Neural cell (in vitro differentiated cells): ENCODE measurements around the gene CCNI. TPM values are rescaled to one million over a fixed set of nuclear protein-coding genes. Genes with fewer than 3 reads are reported as not detected.

Source experiments
- H2AFZ ChIP-seq: fragments of 200-600, 300-800 bp; sonication (generic), shearing (Covaris generic); 2 replicates; pipeline ENCODE4 v1.6.0; 2014; ENCODE audit warnings: low read depth, mild to moderate bottlenecking, antibody characterized with exemption, low read length, moderate library complexity
- H3F3A ChIP-seq: fragments of 200-600 bp; shearing (Covaris generic); 2 replicates; pipeline ENCODE4 v1.6.1; 2016; ENCODE audit warnings: mild to moderate bottlenecking, moderate library complexity, mixed read lengths, antibody characterized with exemption, low read length; ENCODE audit not compliant: insufficient read depth, poor library complexity, severe bottlenecking
- H3K27ac ChIP-seq: fragments of 200-600, 300-800 bp; sonication (generic), shearing (Covaris generic); 2 replicates; pipeline ENCODE4 v1.5.1; 2014; ENCODE audit warnings: mild to moderate bottlenecking, low read length, moderate library complexity
- H3K27me3 ChIP-seq: fragments of 300-800, 200-600 bp; sonication (generic), shearing (Covaris generic); 2 replicates; pipeline ENCODE4 v1.6.0; 2014; ENCODE audit warnings: mild to moderate bottlenecking, low read depth, low read length, moderate library complexity; ENCODE audit not compliant: insufficient read depth
- H3K36me3 ChIP-seq: fragments of 300-800, 200-600 bp; sonication (generic), shearing (Covaris generic); 2 replicates; pipeline ENCODE4 v1.5.1; 2014; ENCODE audit warnings: mild to moderate bottlenecking, antibody characterized with exemption, low read length, moderate library complexity; ENCODE audit not compliant: insufficient read depth
- H3K4me2 ChIP-seq: fragments of 300-800, 200-600 bp; sonication (generic), shearing (Covaris generic); 2 replicates; pipeline ENCODE4 v1.6.0; 2014; ENCODE audit warnings: mild to moderate bottlenecking, low read length
- H3K4me3 ChIP-seq: fragments of 300-800, 200-600 bp; sonication (generic), shearing (Covaris generic); 2 replicates; pipeline ENCODE4 v1.5.1; 2014; ENCODE audit warnings: mild to moderate bottlenecking, low read length, moderate library complexity
- H3K79me2 ChIP-seq: fragments of 200-600 bp; shearing (Covaris generic); replicated peaks from 2 replicates; pipeline ENCODE4 v1.6.0; 2014; ENCODE audit warnings: mild to moderate bottlenecking, low read length, moderate library complexity; ENCODE audit not compliant: insufficient read depth
- H3K9ac ChIP-seq: fragments of 300-800, 200-600 bp; sonication (generic), shearing (Covaris generic); 2 replicates; pipeline ENCODE4 v1.6.1; 2016; ENCODE audit warnings: mild to moderate bottlenecking, low read length, mixed read lengths
- H3K9me2 ChIP-seq: fragments of 200-600 bp; shearing (Covaris generic); 2 replicates; pipeline ENCODE4 v1.6.1; 2016; ENCODE audit warnings: mild to moderate bottlenecking, low read length, mixed read lengths; ENCODE audit not compliant: insufficient read depth
- H3K9me3 ChIP-seq: fragments of 200-600, 300-800 bp; sonication (generic), shearing (Covaris generic); 2 replicates; pipeline ENCODE4 v1.6.1; 2016; ENCODE audit warnings: mild to moderate bottlenecking, mixed run types, low read length, moderate library complexity, mixed read lengths
- H4K20me1 ChIP-seq: fragments of 200-600 bp; shearing (Covaris generic); 2 replicates; pipeline ENCODE4 v1.6.1; 2016; ENCODE audit warnings: mild to moderate bottlenecking, mixed run types; ENCODE audit not compliant: insufficient read depth
- CTCF ChIP-seq: fragments of 450-650 bp; IDR thresholded peaks from 2 replicates; pipeline ENCODE4 v1.5.1; 2014; ENCODE audit warnings: antibody characterized with exemption, mild to moderate bottlenecking, moderate library complexity; ENCODE audit not compliant: poor library complexity, severe bottlenecking
- EP300 ChIP-seq: fragments of 450-650 bp; conservative IDR thresholded peaks from 2 replicates; pipeline ENCODE4 v1.6.1; 2014; ENCODE audit warnings: antibody characterized with exemption, mild to moderate bottlenecking, moderate library complexity; ENCODE audit not compliant: poor library complexity, severe bottlenecking
- EZH2 ChIP-seq: fragments of 200-600, 300-800 bp; shearing (Covaris generic), sonication (generic); IDR thresholded peaks from 2 replicates; pipeline ENCODE4 v1.6.1; 2014; ENCODE audit warnings: antibody characterized with exemption, low read length, borderline replicate concordance, mild to moderate bottlenecking; ENCODE audit not compliant: insufficient read depth, poor library complexity, severe bottlenecking
- MXI1 ChIP-seq: fragments of 450-650 bp; conservative IDR thresholded peaks from 2 replicates; pipeline ENCODE4 v1.6.1; 2014; ENCODE audit warnings: antibody characterized with exemption, mild to moderate bottlenecking; ENCODE audit not compliant: poor library complexity, severe bottlenecking
- POLR2AphosphoS5 ChIP-seq: IDR thresholded peaks from 2 replicates; pipeline ENCODE4 v1.6.1; 2012
- RAD21 ChIP-seq: fragments of 450-650 bp; conservative IDR thresholded peaks from 2 replicates; pipeline ENCODE4 v1.6.1; 2014; ENCODE audit warnings: antibody characterized with exemption, mild to moderate bottlenecking, moderate library complexity
- REST ChIP-seq: IDR thresholded peaks from 2 replicates; pipeline ENCODE4 v1.6.1; 2012; ENCODE audit warnings: borderline replicate concordance
- SMC3 ChIP-seq: fragments of 450-650 bp; conservative IDR thresholded peaks from 2 replicates; pipeline ENCODE4 v1.6.1; 2014; ENCODE audit warnings: antibody characterized with exemption, mild to moderate bottlenecking, moderate library complexity; ENCODE audit not compliant: poor library complexity
- TAF1 ChIP-seq: IDR thresholded peaks from 2 replicates; pipeline ENCODE4 v1.6.1; 2012; ENCODE audit warnings: low read depth
- polyA plus RNA-seq: library from polyadenylated mRNA; depleted of rRNA; stranded (reverse); fragments of >200 nt; gene quantifications from 2 replicates; pipeline ENCODE4 v1.2.3, GENCODE V29; 2014

CCNI gene
- polyA plus RNA-seq, 1 donor from 2014 or later: 129 TPM

- Histone ChIP-seq H3K4me3 (no peak overlapping the region), H3K27ac (no peak overlapping the region), H2AFZ (no peak overlapping the region), H3K9me2 (no peaks in the 10 kb centered on the region), H3F3A (no peaks in the 10 kb centered on the region), H3K9me3 (no peaks in the 10 kb centered on the region), H3K79me2 (no peaks in the 10 kb centered on the region), H3K9ac (no peak overlapping the region), H3K4me2 (no peak overlapping the region), H4K20me1 (no peaks in the 10 kb centered on the region), H3K27me3 (no peaks in the 10 kb centered on the region), H3K36me3 (no peaks in the 10 kb centered on the region)
- TF ChIP-seq SMC3 (no peak), CTCF (no peak), TAF1 (no peak), RAD21 (no peak), POLR2AphosphoS5 (no peak), EP300 (no peak), REST (no peak), MXI1 (no peak), EZH2 (no peak)
These were observed 29.2 kb upstream of the CCNI start for GRCh38 chr4:77104791-77105540.

- TF ChIP-seq SMC3: no peak
- no peak for TF ChIP-seq CTCF
- no peak for TF ChIP-seq EP300
- no peak for TF ChIP-seq EZH2
- TF ChIP-seq MXI1: no peak
- no peak for TF ChIP-seq REST
- no peak for TF ChIP-seq POLR2AphosphoS5
- no peak for TF ChIP-seq RAD21
- TF ChIP-seq TAF1: no peak
- Histone ChIP-seq H3K4me3 (no peak overlapping the region), H3K9me2 (no peaks in the 10 kb centered on the region), H3K36me3 (no peaks in the 10 kb centered on the region), H3K79me2 (no peaks in the 10 kb centered on the region), H3K27ac (no peak overlapping the region), H3K27me3 (no peaks in the 10 kb centered on the region), H3F3A (no peaks in the 10 kb centered on the region), H2AFZ (no peak overlapping the region), H4K20me1 (no peaks in the 10 kb centered on the region), H3K9ac (no peak overlapping the region), H3K4me2 (no peak overlapping the region), H3K9me3 (no peaks in the 10 kb centered on the region)
These were observed 28.6 kb upstream of the CCNI start for GRCh38 chr4:77104388-77104787.
